GM23338 (cell line): ENCODE data around the gene TAF1A. TPM values are rescaled to one million over a fixed set of nuclear protein-coding genes. Genes with fewer than 3 reads are reported as not detected.

Experiments
- ATAC-seq: fragments of 200-7000 bp; cut with Tn5 transposase; 3 replicates; pipeline ENCODE4 v1.9.1; 2020
- DNase-seq: peaks from one replicate; pipeline ENCODE4 v3.0.0-alpha.2; 2015; ENCODE audit warnings: low spot score
- H2AFZ ChIP-seq: fragments of 200-600 bp; sonication (generic); 2 replicates; pipeline ENCODE4 v1.8.0; 2016; ENCODE audit warnings: antibody characterized with exemption, mild to moderate bottlenecking, moderate library complexity
- H3F3A ChIP-seq: fragments of 200-600 bp; sonication (generic); replicated peaks from 2 replicates; pipeline ENCODE4 v1.8.0; 2017; ENCODE audit warnings: antibody characterized with exemption, mixed run types, low read depth
- H3K27ac ChIP-seq: fragments of 200-600 bp; sonication (generic); 2 replicates; pipeline ENCODE4 v1.6.1; 2016; ENCODE audit warnings: low read depth
- H3K27me3 ChIP-seq: fragments of 200-600 bp; sonication (generic); 2 replicates; pipeline ENCODE4 v1.8.0; 2016; ENCODE audit warnings: mild to moderate bottlenecking, mixed run types, moderate library complexity; ENCODE audit not compliant: insufficient read depth
- H3K36me3 ChIP-seq: fragments of 200-600 bp; sonication (generic); 2 replicates; pipeline ENCODE4 v1.8.0; 2016; ENCODE audit warnings: mild to moderate bottlenecking; ENCODE audit not compliant: insufficient read depth
- H3K4me1 ChIP-seq: fragments of 200-600 bp; sonication (generic); 2 replicates; pipeline ENCODE4 v1.8.0; 2016; ENCODE audit warnings: mild to moderate bottlenecking, moderate library complexity; ENCODE audit not compliant: insufficient read depth
- H3K4me2 ChIP-seq: fragments of 200-600 bp; sonication (generic); 2 replicates; pipeline ENCODE4 v1.7.1; 2017; ENCODE audit warnings: mixed run types
- H3K4me3 ChIP-seq: fragments of 200-600 bp; sonication (generic); 2 replicates; pipeline ENCODE4 v1.6.1; 2016; ENCODE audit warnings: mixed run types
- H3K79me2 ChIP-seq: fragments of 200-600 bp; sonication (generic); replicated peaks from 2 replicates; pipeline ENCODE4 v1.8.0; 2017; ENCODE audit warnings: mild to moderate bottlenecking; ENCODE audit not compliant: insufficient read depth
- H3K9me2 ChIP-seq: fragments of 200-600 bp; sonication (generic); 2 replicates; pipeline ENCODE4 v1.8.0; 2017; ENCODE audit not compliant: insufficient read depth
- H4K20me1 ChIP-seq: fragments of 200-600 bp; sonication (generic); replicated peaks from 2 replicates; pipeline ENCODE4 v1.8.0; 2017; ENCODE audit warnings: mild to moderate bottlenecking; ENCODE audit not compliant: insufficient read depth
- H3K27ac Mint-ChIP-seq: 2 replicates; pipeline ENCODE4 v1.8.0; 2020; ENCODE audit warnings: inconsistent platforms, mild to moderate bottlenecking, moderate library complexity, mixed read lengths
- H3K27me3 Mint-ChIP-seq: 3 replicates; pipeline ENCODE4 v1.8.0; 2022; ENCODE audit warnings: low read depth, mild to moderate bottlenecking, moderate library complexity, mixed read lengths, inconsistent platforms; ENCODE audit not compliant: insufficient read depth, poor library complexity
- H3K36me3 Mint-ChIP-seq: 3 replicates; pipeline ENCODE4 v1.8.0; 2021; ENCODE audit warnings: low read depth, mild to moderate bottlenecking, inconsistent platforms, moderate library complexity, mixed read lengths
- H3K4me1 Mint-ChIP-seq: 3 replicates; pipeline ENCODE4 v1.8.0; 2020; ENCODE audit warnings: mild to moderate bottlenecking, inconsistent platforms, mixed read lengths
- H3K4me3 Mint-ChIP-seq: 3 replicates; pipeline ENCODE4 v1.8.0; 2021; ENCODE audit warnings: moderate library complexity, mild to moderate bottlenecking, inconsistent platforms, mixed read lengths
- H3K9me3 Mint-ChIP-seq: 3 replicates; pipeline ENCODE4 v1.8.0; 2020; ENCODE audit warnings: moderate library complexity, mild to moderate bottlenecking, inconsistent platforms, mixed read lengths
- CREB1 ChIP-seq: fragments of 250-450 bp; sonication (Bioruptor Pico); IDR thresholded peaks from 2 replicates; pipeline ENCODE4 v1.5.0; 2020; ENCODE audit warnings: low read depth, mild to moderate bottlenecking, moderate library complexity
- CTCF ChIP-seq, 2 experiments: fragments of 200-600 bp in 1 of 2; sonication (generic) in 1 of 2; conservative IDR thresholded peaks; 2 replicates each; pipeline versions ENCODE4 v1.5.1 to v1.6.1; 2016 to 2017; ENCODE audit warnings: antibody characterized with exemption in 2 of 2, low read depth in 2 of 2, mild to moderate bottlenecking in 2 of 2, moderate library complexity in 1 of 2
- ETS1 ChIP-seq: IDR thresholded peaks from 2 replicates; pipeline ENCODE4 v1.6.1; 2016; ENCODE audit warnings: antibody characterized with exemption
- EZH2 ChIP-seq: fragments of 200-600 bp; sonication (generic); IDR thresholded peaks from one replicate; pipeline ENCODE4 v1.8.0; 2017; ENCODE audit warnings: antibody characterized with exemption, mild to moderate bottlenecking, low read depth; ENCODE audit not compliant: unreplicated experiment
- EZH2phosphoT487 ChIP-seq: fragments of 200-600 bp; sonication (generic); IDR thresholded peaks from one replicate; pipeline ENCODE4 v1.8.1; 2018; ENCODE audit warnings: antibody characterized with exemption; ENCODE audit not compliant: unreplicated experiment
- JUNB ChIP-seq: IDR thresholded peaks from one replicate; pipeline ENCODE4 v1.6.1; 2016; ENCODE audit warnings: antibody characterized with exemption; ENCODE audit not compliant: unreplicated experiment
- NANOG ChIP-seq: IDR thresholded peaks from 2 replicates; pipeline ENCODE4 v1.6.1; 2016; ENCODE audit warnings: antibody characterized with exemption, borderline replicate concordance
- POLR2AphosphoS5 ChIP-seq: IDR thresholded peaks from 2 replicates; pipeline ENCODE4 v1.6.1; 2016; ENCODE audit warnings: antibody characterized with exemption, low read depth
- REST ChIP-seq: IDR thresholded peaks from one replicate; pipeline ENCODE4 v1.6.1; 2018; ENCODE audit warnings: antibody characterized with exemption; ENCODE audit not compliant: unreplicated experiment
- STAT1 ChIP-seq: IDR thresholded peaks from one replicate; pipeline ENCODE4 v1.6.1; 2016; ENCODE audit warnings: antibody characterized with exemption; ENCODE audit not compliant: unreplicated experiment
- ZNF114 ChIP-seq: fragments of 250-450 bp; sonication (Bioruptor Pico); IDR thresholded peaks from 2 replicates; pipeline ENCODE4 v1.5.0; 2020; ENCODE audit warnings: mild to moderate bottlenecking, moderate library complexity
- ZNF331 ChIP-seq: fragments of 250-450 bp; sonication (Bioruptor Pico); IDR thresholded peaks from 2 replicates; pipeline ENCODE4 v1.5.0; 2020; ENCODE audit warnings: low read depth, mild to moderate bottlenecking, moderate library complexity
- ZNF462 ChIP-seq: fragments of 250-450 bp; sonication (Bioruptor Pico); IDR thresholded peaks from 2 replicates; pipeline ENCODE4 v1.5.0; 2020; ENCODE audit warnings: mild to moderate bottlenecking, moderate library complexity
- polyA plus RNA-seq: library from polyadenylated mRNA; unstranded; fragments of >200 nt; fragmentation: Nextera tagmentation; extraction: Ambion mirVana; gene quantifications from 2 replicates; pipeline ENCODE4 v1.2.1, GENCODE V29; 2016
- total RNA-seq: library from RNA; depleted of rRNA; stranded (reverse); fragments of >200 nt; shearing (Covaris generic); gene quantifications from 2 replicates; pipeline ENCODE4 v1.2.3, GENCODE V29; 2014

The TAF1A gene
- total and polyA plus RNA-seq, 2 experiments from 2014 or later: 5.5 to 13.3 TPM

- Histone ChIP-seq H3K36me3 (no peaks in the 10 kb centered on the region), H3K27ac (no peak overlapping the region), H4K20me1 (no peaks in the 10 kb centered on the region), H3K4me1 (no peaks in the 10 kb centered on the region), H3K9me2 (no peaks in the 10 kb centered on the region), H3K27me3 (no peaks in the 10 kb centered on the region), H3K4me2 (no peak overlapping the region), H3K4me3 (no peak overlapping the region), H2AFZ (no peak overlapping the region; the same call in 1 of the 2 replicates), H3K79me2 (no peaks in the 10 kb centered on the region), H3F3A (no peaks in the 10 kb centered on the region)
- no peak for DNase-seq
- H3K9me3 Mint-ChIP-seq: no peaks in the 10 kb centered on the region
- peaks cover 2% of the 10 kb centered on the region for H3K27me3 Mint-ChIP-seq
- H3K4me3 Mint-ChIP-seq: no peak overlapping the region
- no peak for ATAC-seq
- no peaks in the 10 kb centered on the region; the same call in 2 of the 3 replicates for H3K36me3 Mint-ChIP-seq
- TF ChIP-seq ZNF462 (CRISPR knock-in tag) (no peak), ZNF114 (CRISPR knock-in tag) (no peak), EZH2 (no peak), REST (no peak), POLR2AphosphoS5 (no peak), CTCF (conservative IDR thresholded peaks at IDR 0.05; ENCODE audit: low read depth in 2 of 2) (no peak), EZH2phosphoT487 (no peak), ETS1 (no peak), ZNF331 (CRISPR knock-in tag) (no peak), STAT1 (no peak), JUNB (no peak), NANOG (no peak), CREB1 (CRISPR knock-in tag) (no peak)
- H3K27ac Mint-ChIP-seq: no peak overlapping the region
- no peaks in the 10 kb centered on the region for H3K4me1 Mint-ChIP-seq
These were observed 49.1 kb downstream of the TAF1A start for GRCh38 chr1:222540598-222540995.
